IMR-90 (cell line): ENCODE data around the gene SSR2. TPM values are rescaled to one million over a fixed set of nuclear protein-coding genes. Genes with fewer than 3 reads are reported as not detected.

ENCODE experiments used
- ATAC-seq: fragments of 200-7000 bp; cut with Tn5 transposase; 2 replicates; pipeline ENCODE4 v1.9.1; 2020; ENCODE audit warnings: low read depth, mild to moderate bottlenecking, moderate library complexity
- BruUV-seq: library from RNA; stranded (reverse); fragments of 400-500 nt; replicated peaks from 2 replicates; lab custom pipeline; 2021; lab: Mats Ljungman, UMichigan
- CTCF ChIA-PET: fragments of 300-600 bp; formaldehyde crosslinking; extraction: SDS; loops from one replicate; lab custom pipeline; 2021; ENCODE audit warnings: antibody characterized with exemption; lab: Yijun Ruan, JAX
- POLR2A ChIA-PET: fragments of 300-600 bp; sonication (Branson Sonifier 250); formaldehyde crosslinking; loops from one replicate; lab custom pipeline; 2022; ENCODE audit warnings: antibody characterized with exemption; ENCODE audit not compliant: unreplicated experiment; lab: Charles Lee
- DNase-seq: peaks from one replicate; pipeline ENCODE4 v3.0.0; 2013
- H2AFZ ChIP-seq: replicated peaks from 2 replicates; pipeline ENCODE3; 2013; ENCODE audit warnings: low read length, mild to moderate bottlenecking; ENCODE audit not compliant: poor library complexity
- H2AK5ac ChIP-seq: 2 replicates; pipeline ENCODE4 v1.6.1; 2013; ENCODE audit warnings: low read depth, low read length, inconsistent platforms
- H2AK9ac ChIP-seq: replicated peaks from 2 replicates; pipeline ENCODE3; 2013; ENCODE audit warnings: mild to moderate bottlenecking, low read depth, low read length, moderate library complexity; ENCODE audit not compliant: poor library complexity
- H2BK120ac ChIP-seq: 2 replicates; pipeline ENCODE4 v1.6.1; 2013; ENCODE audit warnings: low read depth, low read length, inconsistent platforms
- H2BK15ac ChIP-seq: 3 replicates; pipeline ENCODE4 v1.6.1; 2013; ENCODE audit warnings: low read depth, low read length, inconsistent platforms
- H2BK20ac ChIP-seq: 2 replicates; pipeline ENCODE4 v1.6.1; 2013; ENCODE audit warnings: low read depth, mild to moderate bottlenecking, inconsistent platforms, low read length, moderate library complexity
- H2BK5ac ChIP-seq: 2 replicates; pipeline ENCODE4 v1.6.1; 2013; ENCODE audit warnings: mild to moderate bottlenecking, low read depth, low read length, inconsistent platforms; ENCODE audit not compliant: poor library complexity, severe bottlenecking
- H3K14ac ChIP-seq: replicated peaks from 2 replicates; pipeline ENCODE4 v1.6.1; 2013; ENCODE audit warnings: low read depth, low read length, inconsistent platforms
- H3K18ac ChIP-seq: 2 replicates; pipeline ENCODE4 v1.6.1; 2013; ENCODE audit warnings: low read depth, low read length, control low read depth
- H3K23ac ChIP-seq: 2 replicates; pipeline ENCODE4 v1.6.1; 2013; ENCODE audit warnings: low read depth, low read length, inconsistent platforms
- H3K27ac ChIP-seq: 2 replicates; pipeline ENCODE4 v1.5.1; 2013; ENCODE audit warnings: mild to moderate bottlenecking, control low read depth, low read length; ENCODE audit not compliant: insufficient read depth
- H3K27me3 ChIP-seq: 2 replicates; pipeline ENCODE4 v1.6.1; 2013; ENCODE audit warnings: low read length; ENCODE audit not compliant: control insufficient read depth, insufficient read depth
- H3K36me3 ChIP-seq: 2 replicates; pipeline ENCODE4 v1.6.1; 2013; ENCODE audit warnings: low read length, mixed read lengths; ENCODE audit not compliant: control insufficient read depth, insufficient read depth
- H3K4ac ChIP-seq: 2 replicates; pipeline ENCODE4 v1.6.1; 2013; ENCODE audit warnings: low read depth, low read length, inconsistent platforms
- H3K4me1 ChIP-seq: 2 replicates; pipeline ENCODE4 v1.6.1; 2013; ENCODE audit warnings: low read length, mixed read lengths; ENCODE audit not compliant: control insufficient read depth, insufficient read depth
- H3K4me2 ChIP-seq: 2 replicates; pipeline ENCODE4 v1.6.1; 2013; ENCODE audit warnings: low read depth, mild to moderate bottlenecking, control low read depth, low read length, moderate library complexity
- H3K4me3 ChIP-seq: 2 replicates; pipeline ENCODE4 v1.5.1; 2013; ENCODE audit warnings: low read depth, mild to moderate bottlenecking, control low read depth, low read length, moderate library complexity; ENCODE audit not compliant: insufficient read depth
- H3K56ac ChIP-seq: 2 replicates; pipeline ENCODE4 v1.6.1; 2013; ENCODE audit warnings: low read length, inconsistent platforms; ENCODE audit not compliant: insufficient read depth; ENCODE audit errors: extremely low read depth
- H3K79me1 ChIP-seq, 2 experiments: 2 replicates each; pipeline ENCODE4 v1.6.1; 2013; ENCODE audit warnings: low read length in 2 of 2, inconsistent platforms in 1 of 2, low read depth in 1 of 2
- H3K9ac ChIP-seq: 2 replicates; pipeline ENCODE4 v1.6.1; 2013; ENCODE audit warnings: low read depth, low read length, control low read depth
- H3K9me1 ChIP-seq: 2 replicates; pipeline ENCODE4 v1.6.1; 2013; ENCODE audit warnings: low read length, inconsistent platforms; ENCODE audit not compliant: insufficient read depth
- H3K9me3 ChIP-seq: 2 replicates; pipeline ENCODE4 v1.6.1; 2013; ENCODE audit warnings: low read length; ENCODE audit not compliant: control insufficient read depth, insufficient read depth
- H4K20me1 ChIP-seq: 2 replicates; pipeline ENCODE4 v1.6.1; 2013; ENCODE audit warnings: low read length, inconsistent platforms; ENCODE audit not compliant: insufficient read depth
- H4K5ac ChIP-seq: 2 replicates; pipeline ENCODE4 v1.6.1; 2013; ENCODE audit warnings: mild to moderate bottlenecking, low read depth, low read length, control low read depth
- H4K8ac ChIP-seq, 2 experiments: 2 replicates each; pipeline ENCODE4 v1.6.1; 2013; ENCODE audit warnings: low read depth in 2 of 2, low read length in 2 of 2, control low read depth in 1 of 2, inconsistent platforms in 1 of 2
- H4K91ac ChIP-seq: 2 replicates; pipeline ENCODE4 v1.6.1; 2013; ENCODE audit warnings: low read depth, low read length, inconsistent platforms; ENCODE audit not compliant: insufficient read depth
- BHLHE40 ChIP-seq: fragments of 150-350 bp; IDR thresholded peaks from 2 replicates; pipeline ENCODE4 v1.6.1; 2016; ENCODE audit warnings: mild to moderate bottlenecking, low read depth, low read length
- CEBPB ChIP-seq: IDR thresholded peaks from 2 replicates; pipeline ENCODE4 v1.6.1; 2012; ENCODE audit warnings: low read depth, low read length, improper control_type of control experiment
- FOS ChIP-seq: fragments of 150-350 bp; IDR thresholded peaks from 2 replicates; pipeline ENCODE4 v1.6.1; 2016; ENCODE audit warnings: low read depth, low read length
- MAFK ChIP-seq: IDR thresholded peaks from 2 replicates; pipeline ENCODE4 v1.6.1; 2012; ENCODE audit warnings: low read depth, low read length, improper control_type of control experiment
- MAZ ChIP-seq: IDR thresholded peaks from 2 replicates; pipeline ENCODE4 v1.6.1; 2012; ENCODE audit warnings: low read depth, mild to moderate bottlenecking, low read length, improper control_type of control experiment, moderate library complexity, borderline replicate concordance
- MXI1 ChIP-seq: IDR thresholded peaks from 2 replicates; pipeline ENCODE4 v1.6.1; 2012; ENCODE audit warnings: low read depth, mild to moderate bottlenecking, low read length, moderate library complexity, borderline replicate concordance
- POLR2A ChIP-seq: IDR thresholded peaks from 2 replicates; pipeline ENCODE4 v1.6.1; 2012; ENCODE audit warnings: mild to moderate bottlenecking, low read depth, low read length
- RAD21 ChIP-seq: IDR thresholded peaks from 2 replicates; pipeline ENCODE4 v1.6.1; 2012; ENCODE audit warnings: low read length, improper control_type of control experiment
- SMC3 ChIP-seq: fragments of 150-350 bp; IDR thresholded peaks from 2 replicates; pipeline ENCODE4 v1.6.1; 2016; ENCODE audit warnings: low read depth, mild to moderate bottlenecking, antibody characterized with exemption, low read length, moderate library complexity
- WGBS, 2 experiments: methylation state at CpG; one replicate each; pipeline versions ENCODE4 v1.1.5 to v1.1.7; 2013; ENCODE audit warnings: missing lambda C conversion rate in 2 of 2; ENCODE audit not compliant: insufficient read length in 1 of 2; ENCODE audit errors: extremely low coverage in 2 of 2; 5-methylcytosine and 5-hydroxymethylcytosine counted together
- dilution Hi-C: fragments of 300-500 bp; cut with HindIII; formaldehyde crosslinking; loops from one replicate; pipeline ENCODE4 v1.14.3; 2018; ENCODE audit warnings: low sequenced_read_pairs; ENCODE audit not compliant: unreplicated experiment
- in situ Hi-C: fragments of 300-500 bp; cut with MboI; formaldehyde crosslinking; loops from 3 replicates; pipeline ENCODE4 v1.14.3; 2019; ENCODE audit warnings: low sequenced_read_pairs, inconsistent platforms, mixed read lengths
- intact Hi-C: fragments of 100-400 bp; cut with micrococcal nuclease; formaldehyde crosslinking; loops from 2 replicates; pipeline ENCODE4 v1.10.0; 2022
- polyA plus RNA-seq, 3 experiments: library from polyadenylated mRNA; depleted of rRNA; stranded (reverse); fragments of >200 nt; gene quantifications; 2 replicates each; pipeline ENCODE4 v1.2.3, GENCODE V29; 2012; ENCODE audit warnings: low replicate concordance in 1 of 3
- total RNA-seq: library from RNA; depleted of rRNA; stranded (reverse); fragments of >200 nt; gene quantifications from 2 replicates; pipeline ENCODE4 v1.2.3, GENCODE V29; 2012
- TF ChIP-seq, protein P1 (sequence below): conservative IDR thresholded peaks from 2 replicates; pipeline ENCODE4 v1.5.1; 2012; ENCODE audit warnings: mild to moderate bottlenecking, low read depth, low read length, improper control_type of control experiment
- TF ChIP-seq, protein P2 (sequence below): fragments of 150-350 bp; IDR thresholded peaks from 2 replicates; pipeline ENCODE4 v1.6.1; 2016; ENCODE audit warnings: low read depth, mild to moderate bottlenecking, low read length, moderate library complexity, borderline replicate concordance
- TF ChIP-seq, protein P3 (sequence below): fragments of 150-350 bp; IDR thresholded peaks from 2 replicates; pipeline ENCODE4 v1.6.1; 2017; ENCODE audit warnings: mild to moderate bottlenecking, antibody characterized with exemption, low read length, low read depth

Gene SSR2
- total and polyA plus RNA-seq, 2 of the 4 experiments (the other 2 are of a cell fraction): 553 to 1,264 TPM

DNA sequence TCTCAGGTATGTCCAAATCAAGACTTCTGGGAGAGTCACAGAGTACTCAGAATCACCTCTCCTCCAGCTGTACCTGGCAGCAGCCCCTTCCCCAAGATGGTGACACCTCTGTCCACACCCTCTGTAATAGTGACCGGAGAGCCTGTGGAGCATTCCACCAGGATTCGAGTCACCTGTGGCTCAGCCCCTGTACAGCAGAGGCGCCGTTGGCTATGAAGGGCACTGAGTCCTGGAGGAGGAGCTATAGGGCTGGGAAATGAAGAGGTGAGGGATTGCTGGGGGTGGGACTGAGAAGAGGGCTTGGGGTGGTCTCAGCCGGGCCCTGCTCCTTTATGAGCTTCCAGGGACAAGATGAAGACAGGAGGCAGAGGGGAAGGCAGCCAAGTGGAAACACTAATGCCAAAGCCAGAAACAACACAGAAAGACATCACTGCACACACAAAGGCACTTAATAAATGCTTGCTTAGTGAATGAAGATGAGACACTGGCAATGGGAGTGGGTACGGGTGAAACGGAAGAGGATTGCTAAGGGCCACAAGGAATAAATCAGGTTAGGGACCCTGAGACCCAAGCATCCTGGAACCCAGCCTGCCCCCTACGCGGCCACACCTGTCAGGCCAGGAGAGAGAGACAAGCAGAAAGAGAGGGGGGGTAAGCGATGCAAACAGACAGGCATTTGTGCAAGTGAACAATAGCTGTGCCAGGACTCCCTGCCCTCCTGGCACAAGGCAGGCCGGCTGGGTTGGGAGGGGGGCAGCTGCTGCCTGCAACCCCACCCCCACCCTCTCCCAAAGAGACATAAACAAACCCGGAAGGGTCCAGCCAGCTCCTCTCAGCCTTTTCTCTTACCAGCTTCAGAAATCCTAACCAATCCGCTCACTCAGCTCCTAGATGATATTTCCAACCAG lies 46.3 kb downstream of the SSR2 start (continued):
- no peak for TF ChIP-seq POLR2A

DNA sequence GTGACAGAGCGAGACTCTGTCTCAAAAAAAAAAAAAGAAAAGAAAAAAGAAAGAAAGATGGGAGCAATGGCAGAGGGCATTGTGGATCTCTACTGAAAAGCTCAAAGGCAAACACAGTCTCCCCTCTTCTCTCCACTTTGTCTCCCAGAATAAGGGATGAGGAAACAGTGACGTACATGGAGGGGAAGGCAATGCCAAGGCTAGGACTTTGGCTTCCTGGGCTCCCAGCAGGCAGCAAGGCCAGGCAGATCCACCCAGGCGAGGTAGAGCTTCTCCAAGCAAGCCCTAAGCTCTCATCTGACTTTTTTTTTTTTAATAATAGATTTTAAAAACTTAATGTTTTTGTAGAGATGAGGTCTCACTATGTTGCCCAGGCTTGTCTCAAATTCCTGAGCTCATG lies 47.0 kb downstream of the SSR2 start:
- DNase-seq: no peak
- no peak overlapping the region for H4K91ac ChIP-seq
- dilution Hi-C loops: no loop called here
- H3K9ac ChIP-seq: no peak overlapping the region
- no peak overlapping the region for H2BK120ac ChIP-seq
- no peak overlapping the region for H3K4me2 ChIP-seq
- H3K27me3 ChIP-seq: no peaks in the 10 kb centered on the region
- H2BK15ac ChIP-seq: no peak overlapping the region
- CTCF ChIA-PET: interaction anchor here (0.7 to 1.6 kb wide), 2 partner anchors 11 to 17 kb away, joined by 4 read pairs; no protein-coding TSS in a partner anchor
- 0 out of 2 replicates have a peak overlapping the region, but pooled peaks have one; percentile 54 for H3K23ac ChIP-seq
- H2BK5ac ChIP-seq: no peak overlapping the region
- no CpG with 5 or more reads among the region's 3 CpGs for WGBS, 2 experiments
- peak overlapping the region; percentile 29; the same call in 1 of the 2 replicates for H3K27ac ChIP-seq
- H3K9me3 ChIP-seq: no peaks in the 10 kb centered on the region
- no peak overlapping the region for H3K4me3 ChIP-seq
- peaks cover 55% of the 10 kb centered on the region for H3K9me1 ChIP-seq
- H2BK20ac ChIP-seq: no peak overlapping the region
- no TSS peak for BruUV-seq
- no peak overlapping the region for H3K56ac ChIP-seq
- intact Hi-C loops: no loop called here
- in situ Hi-C loops: no loop called here
- no peak for ATAC-seq
- peaks cover 49% of the 10 kb centered on the region for H3K4me1 ChIP-seq
- H4K8ac ChIP-seq: no peak overlapping the region
- H3K36me3 ChIP-seq: peaks cover 33% of the 10 kb centered on the region
- no peak overlapping the region for H3K14ac ChIP-seq
- POLR2A ChIA-PET: no interaction called here
- H3K79me1 ChIP-seq: peaks cover 15 to 74% of the 10 kb centered on the region in 2 experiments; a peak in 3 of 4 replicates
- peaks cover 88% of the 10 kb centered on the region for H4K20me1 ChIP-seq
- peak overlapping the region; percentile 54; the same call in 1 of the 2 replicates for H2AK5ac ChIP-seq
- no peak overlapping the region for H4K5ac ChIP-seq
- H3K18ac ChIP-seq: no peak overlapping the region
- H2AFZ ChIP-seq: no peak overlapping the region
- no peak overlapping the region for H3K4ac ChIP-seq
- no peak overlapping the region for H2AK9ac ChIP-seq
- TF ChIP-seq, protein P1, sequence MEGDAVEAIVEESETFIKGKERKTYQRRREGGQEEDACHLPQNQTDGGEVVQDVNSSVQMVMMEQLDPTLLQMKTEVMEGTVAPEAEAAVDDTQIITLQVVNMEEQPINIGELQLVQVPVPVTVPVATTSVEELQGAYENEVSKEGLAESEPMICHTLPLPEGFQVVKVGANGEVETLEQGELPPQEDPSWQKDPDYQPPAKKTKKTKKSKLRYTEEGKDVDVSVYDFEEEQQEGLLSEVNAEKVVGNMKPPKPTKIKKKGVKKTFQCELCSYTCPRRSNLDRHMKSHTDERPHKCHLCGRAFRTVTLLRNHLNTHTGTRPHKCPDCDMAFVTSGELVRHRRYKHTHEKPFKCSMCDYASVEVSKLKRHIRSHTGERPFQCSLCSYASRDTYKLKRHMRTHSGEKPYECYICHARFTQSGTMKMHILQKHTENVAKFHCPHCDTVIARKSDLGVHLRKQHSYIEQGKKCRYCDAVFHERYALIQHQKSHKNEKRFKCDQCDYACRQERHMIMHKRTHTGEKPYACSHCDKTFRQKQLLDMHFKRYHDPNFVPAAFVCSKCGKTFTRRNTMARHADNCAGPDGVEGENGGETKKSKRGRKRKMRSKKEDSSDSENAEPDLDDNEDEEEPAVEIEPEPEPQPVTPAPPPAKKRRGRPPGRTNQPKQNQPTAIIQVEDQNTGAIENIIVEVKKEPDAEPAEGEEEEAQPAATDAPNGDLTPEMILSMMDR: no peak
- TF ChIP-seq SMC3 (no peak), RAD21 (no peak), MAFK (no peak), MXI1 (no peak), BHLHE40 (no peak), CEBPB (no peak), FOS (no peak), MAZ (no peak)
- TF ChIP-seq, protein P2, sequence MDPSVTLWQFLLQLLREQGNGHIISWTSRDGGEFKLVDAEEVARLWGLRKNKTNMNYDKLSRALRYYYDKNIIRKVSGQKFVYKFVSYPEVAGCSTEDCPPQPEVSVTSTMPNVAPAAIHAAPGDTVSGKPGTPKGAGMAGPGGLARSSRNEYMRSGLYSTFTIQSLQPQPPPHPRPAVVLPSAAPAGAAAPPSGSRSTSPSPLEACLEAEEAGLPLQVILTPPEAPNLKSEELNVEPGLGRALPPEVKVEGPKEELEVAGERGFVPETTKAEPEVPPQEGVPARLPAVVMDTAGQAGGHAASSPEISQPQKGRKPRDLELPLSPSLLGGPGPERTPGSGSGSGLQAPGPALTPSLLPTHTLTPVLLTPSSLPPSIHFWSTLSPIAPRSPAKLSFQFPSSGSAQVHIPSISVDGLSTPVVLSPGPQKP: no peak
- TF ChIP-seq, protein P3, sequence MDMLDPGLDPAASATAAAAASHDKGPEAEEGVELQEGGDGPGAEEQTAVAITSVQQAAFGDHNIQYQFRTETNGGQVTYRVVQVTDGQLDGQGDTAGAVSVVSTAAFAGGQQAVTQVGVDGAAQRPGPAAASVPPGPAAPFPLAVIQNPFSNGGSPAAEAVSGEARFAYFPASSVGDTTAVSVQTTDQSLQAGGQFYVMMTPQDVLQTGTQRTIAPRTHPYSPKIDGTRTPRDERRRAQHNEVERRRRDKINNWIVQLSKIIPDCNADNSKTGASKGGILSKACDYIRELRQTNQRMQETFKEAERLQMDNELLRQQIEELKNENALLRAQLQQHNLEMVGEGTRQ: no peak
